Measurements from ENCODE around the gene ALG2.

DNA sequence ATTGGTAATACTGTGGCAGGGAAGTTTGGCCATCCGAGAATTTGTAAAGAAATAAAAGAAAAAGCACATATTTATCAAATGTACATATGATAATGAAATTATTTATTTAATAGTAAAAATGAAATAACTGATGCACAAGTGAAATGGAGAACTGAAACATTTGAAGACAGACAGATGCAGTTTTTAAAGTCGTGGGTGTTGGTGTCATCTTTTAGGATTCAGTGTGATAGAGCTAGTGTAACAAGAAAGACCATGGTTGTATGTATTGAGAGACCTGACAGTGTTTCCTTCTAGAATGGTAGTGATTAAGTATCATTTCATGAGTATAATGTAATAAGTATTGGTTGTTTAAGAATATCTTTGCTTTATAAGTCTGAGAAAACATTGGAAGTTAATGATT lies 2.7 kb upstream of the ALG2 start:
- TF ChIP-seq ZNF274 (IDR thresholded peaks at IDR 0.05; ENCODE audit: low read depth, low read length): no peak
- TF ChIP-seq YY1 (IDR thresholded peaks at IDR 0.05; ENCODE audit: insufficient read depth, insufficient read length): no peak
- no peak for TF ChIP-seq SUZ12 (IDR thresholded peaks at IDR 0.05; ENCODE audit: extremely low read depth, insufficient read depth, insufficient read length)
